HepG2 (cell line): ENCODE results near the gene CHCHD1. TPM values are rescaled to one million over a fixed set of nuclear protein-coding genes. Genes with fewer than 3 reads are reported as not detected.

Experiments
- AGO1 ChIP-seq: fragments of 200-400 bp; formaldehyde crosslinking; IDR thresholded peaks from 2 replicates; pipeline ENCODE4 v1.6.1; 2017; ENCODE audit warnings: mild to moderate bottlenecking, low read depth, low read length, moderate library complexity; ENCODE audit not compliant: poor library complexity, severe bottlenecking
- BRCA1 ChIP-seq: sonication (generic); formaldehyde crosslinking; IDR thresholded peaks from 2 replicates; pipeline ENCODE4 v1.4.0; 2020; ENCODE audit warnings: missing genetic modification reagents
- BRD4 ChIP-seq: sonication (generic); formaldehyde crosslinking; IDR thresholded peaks from 2 replicates; pipeline ENCODE4 v1.4.0; 2020; ENCODE audit warnings: missing genetic modification reagents
- EEA1 ChIP-seq: sonication (generic); formaldehyde crosslinking; IDR thresholded peaks from 2 replicates; pipeline ENCODE4 v1.5.1; 2020; ENCODE audit warnings: mild to moderate bottlenecking, missing genetic modification reagents, borderline replicate concordance
- HOXA3 ChIP-seq: sonication (generic); formaldehyde crosslinking; IDR thresholded peaks from 2 replicates; pipeline ENCODE4 v1.5.0; 2020; ENCODE audit warnings: missing genetic modification reagents
- NFYB ChIP-seq: sonication (generic); formaldehyde crosslinking; IDR thresholded peaks from 2 replicates; pipeline ENCODE4 v1.4.0; 2020; ENCODE audit warnings: missing genetic modification reagents
- NR1H2 ChIP-seq: sonication (generic); formaldehyde crosslinking; IDR thresholded peaks from 2 replicates; pipeline ENCODE4 v1.8.1; 2022; ENCODE audit warnings: low read depth, missing genetic modification reagents, borderline replicate concordance
- SMYD3 ChIP-seq: sonication (generic); formaldehyde crosslinking; IDR thresholded peaks from 2 replicates; pipeline ENCODE4 v1.8.1; 2023; ENCODE audit warnings: mild to moderate bottlenecking, missing genetic modification reagents
- SP2 ChIP-seq: sonication (generic); formaldehyde crosslinking; IDR thresholded peaks from 2 replicates; pipeline ENCODE4 v1.5.1; 2020; ENCODE audit warnings: mild to moderate bottlenecking, missing genetic modification reagents
- SRSF4 ChIP-seq: fragments of 200-400 bp; formaldehyde crosslinking; IDR thresholded peaks from one replicate; pipeline ENCODE4 v1.6.1; 2018; ENCODE audit warnings: mild to moderate bottlenecking, low read depth, low read length, moderate library complexity; ENCODE audit not compliant: poor library complexity, severe bottlenecking
- XBP1 ChIP-seq: sonication (generic); formaldehyde crosslinking; IDR thresholded peaks from 2 replicates; pipeline ENCODE4 v1.5.0; 2020; ENCODE audit warnings: missing genetic modification reagents
- YEATS2 ChIP-seq: sonication (generic); formaldehyde crosslinking; IDR thresholded peaks from 2 replicates; pipeline ENCODE4 v1.4.0; 2020; ENCODE audit warnings: missing genetic modification reagents, borderline replicate concordance
- ZMYM3 ChIP-seq: sonication (generic); formaldehyde crosslinking; IDR thresholded peaks from 2 replicates; pipeline ENCODE4 v1.5.1; 2020; ENCODE audit warnings: mild to moderate bottlenecking, missing genetic modification reagents
- ZNF263 ChIP-seq: sonication (generic); formaldehyde crosslinking; IDR thresholded peaks from 2 replicates; pipeline ENCODE4 v1.4.0; 2020; ENCODE audit warnings: missing genetic modification reagents
- ZNF354B ChIP-seq: sonication (generic); formaldehyde crosslinking; IDR thresholded peaks from 2 replicates; pipeline ENCODE4 v1.8.0; 2022; ENCODE audit warnings: mild to moderate bottlenecking, missing genetic modification reagents
- ZNF562 ChIP-seq: sonication (generic); formaldehyde crosslinking; IDR thresholded peaks from 2 replicates; pipeline ENCODE4 v1.8.0; 2022; ENCODE audit warnings: missing genetic modification reagents, borderline replicate concordance
- ZNF567 ChIP-seq: sonication (generic); formaldehyde crosslinking; IDR thresholded peaks from 2 replicates; pipeline ENCODE4 v1.8.1; 2023; ENCODE audit warnings: mild to moderate bottlenecking, missing genetic modification reagents, borderline replicate concordance
- ZNF570 ChIP-seq: sonication (generic); formaldehyde crosslinking; IDR thresholded peaks from 2 replicates; pipeline ENCODE4 v1.4.0; 2020; ENCODE audit warnings: mild to moderate bottlenecking, missing genetic modification reagents, borderline replicate concordance
- ZSCAN29 ChIP-seq: sonication (generic); formaldehyde crosslinking; conservative IDR thresholded peaks from 2 replicates; pipeline ENCODE4 v1.4.0; 2020; ENCODE audit warnings: mild to moderate bottlenecking, missing genetic modification reagents
- polyA plus RNA-seq, 8 experiments: library from polyadenylated mRNA; depleted of rRNA in 3 of 8; stranded (reverse) in 7 of 8; unstranded in 1 of 8; fragments of >200 nt; fragmentation: Illumina TruSeq in 4 of 8; extraction: Trizol in 4 of 8; gene quantifications; 2 replicates each; pipeline versions ENCODE4 v1.2.1 to v1.2.3, GENCODE V29; 2011 to 2016; ENCODE audit warnings: low read depth in 4 of 8, missing spikeins in 1 of 8, mixed read lengths in 1 of 8; ENCODE audit not compliant: insufficient read depth in 1 of 8
- total RNA-seq, 5 experiments: library from RNA; depleted of rRNA; stranded (reverse); fragments of >200 nt; fragmentation: Illumina TruSeq; extraction: Trizol; gene quantifications; 2 replicates each; pipeline ENCODE4 v1.2.3, GENCODE V29; 2016; ENCODE audit warnings: low read depth in 1 of 5
- TF ChIP-seq, protein P1 (sequence below): sonication (generic); formaldehyde crosslinking; IDR thresholded peaks from 2 replicates; pipeline ENCODE4 v1.4.0; 2020; ENCODE audit warnings: mild to moderate bottlenecking, missing genetic modification reagents
- TF ChIP-seq, protein P2 (sequence below): sonication (generic); formaldehyde crosslinking; IDR thresholded peaks from 2 replicates; pipeline ENCODE4 v1.5.0; 2020; ENCODE audit warnings: mild to moderate bottlenecking, low read depth, missing genetic modification reagents, borderline replicate concordance
- TF ChIP-seq, protein P3 (sequence below): sonication (generic); formaldehyde crosslinking; IDR thresholded peaks from 2 replicates; pipeline ENCODE4 v1.4.0; 2020; ENCODE audit warnings: mild to moderate bottlenecking, missing genetic modification reagents
- TF ChIP-seq, protein P4 (sequence below): sonication (generic); formaldehyde crosslinking; IDR thresholded peaks from 2 replicates; pipeline ENCODE4 v1.4.0; 2020; ENCODE audit warnings: missing genetic modification reagents
- TF ChIP-seq, protein P5 (sequence below): sonication (generic); IDR thresholded peaks from 2 replicates; pipeline ENCODE4 v1.6.1; 2016; ENCODE audit warnings: low read depth, borderline replicate concordance

Gene CHCHD1
- total and polyA plus RNA-seq, 2 of the 13 experiments (the other 11 are each of a cell fraction or from before 2014, with no cell fraction given): 36.9 to 71.2 TPM

DNA sequence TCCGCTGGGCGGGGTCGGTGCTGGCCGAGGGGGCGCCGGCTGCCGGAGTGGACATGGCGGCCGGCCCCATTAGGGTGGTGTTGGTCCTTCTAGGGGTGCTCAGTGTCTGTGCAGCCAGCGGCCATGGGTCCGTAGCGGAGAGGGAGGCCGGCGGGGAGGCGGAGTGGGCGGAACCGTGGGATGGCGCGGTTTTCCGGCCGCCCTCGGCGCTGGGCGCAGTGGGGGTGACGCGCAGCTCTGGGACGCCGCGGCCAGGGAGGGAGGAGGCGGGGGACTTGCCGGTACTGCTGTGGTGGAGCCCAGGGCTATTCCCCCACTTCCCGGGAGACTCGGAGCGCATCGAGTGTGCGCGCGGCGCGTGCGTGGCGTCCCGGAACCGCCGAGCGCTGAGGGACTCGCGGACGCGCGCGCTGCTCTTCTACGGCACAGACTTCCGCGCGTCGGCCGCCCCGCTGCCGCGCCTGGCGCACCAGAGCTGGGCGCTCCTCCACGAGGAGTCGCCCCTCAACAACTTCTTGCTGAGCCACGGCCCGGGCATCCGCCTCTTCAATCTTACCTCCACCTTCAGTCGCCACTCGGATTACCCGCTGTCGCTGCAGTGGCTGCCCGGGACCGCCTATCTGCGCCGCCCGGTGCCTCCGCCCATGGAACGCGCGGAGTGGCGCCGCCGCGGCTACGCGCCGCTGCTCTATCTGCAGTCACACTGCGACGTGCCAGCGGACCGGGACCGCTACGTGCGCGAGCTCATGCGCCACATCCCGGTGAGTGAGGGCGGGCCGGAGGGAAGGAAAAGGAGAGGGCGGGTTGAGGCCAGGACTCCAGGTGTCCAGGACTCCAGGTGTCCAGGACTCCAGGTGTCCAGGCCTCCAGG is 9.3 kb upstream of the CHCHD1 start (continued):
- TF ChIP-seq SMYD3 (CRISPR knock-in tag): no peak
- TF ChIP-seq, protein P1, sequence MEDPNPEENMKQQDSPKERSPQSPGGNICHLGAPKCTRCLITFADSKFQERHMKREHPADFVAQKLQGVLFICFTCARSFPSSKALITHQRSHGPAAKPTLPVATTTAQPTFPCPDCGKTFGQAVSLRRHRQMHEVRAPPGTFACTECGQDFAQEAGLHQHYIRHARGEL (CRISPR knock-in tag): no peak
- TF ChIP-seq ZSCAN29: no peak
- no peak for TF ChIP-seq XBP1 (CRISPR knock-in tag)
- TF ChIP-seq, protein P2, sequence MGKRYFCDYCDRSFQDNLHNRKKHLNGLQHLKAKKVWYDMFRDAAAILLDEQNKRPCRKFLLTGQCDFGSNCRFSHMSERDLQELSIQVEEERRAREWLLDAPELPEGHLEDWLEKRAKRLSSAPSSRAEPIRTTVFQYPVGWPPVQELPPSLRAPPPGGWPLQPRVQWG (CRISPR knock-in tag): no peak
- TF ChIP-seq ZNF567 (CRISPR knock-in tag): peak; percentile 65; the same call in 1 of the 2 replicates
- TF ChIP-seq HOXA3 (CRISPR knock-in tag): peak; percentile 45; the same call in 1 of the 2 replicates
- no peak for TF ChIP-seq SRSF4
- TF ChIP-seq YEATS2 (CRISPR knock-in tag): no peak; the same call in 1 of the 2 replicates
- TF ChIP-seq SP2 (CRISPR knock-in tag): no peak
- no peak for TF ChIP-seq BRD4 (CRISPR knock-in tag)
- TF ChIP-seq ZNF354B (CRISPR knock-in tag): no peak
- peak; percentile 85 for TF ChIP-seq AGO1
- TF ChIP-seq ZNF570 (CRISPR knock-in tag): no peak
- TF ChIP-seq NR1H2 (CRISPR knock-in tag): 0 out of 2 replicates have a peak, but pooled peaks have one; percentile 14
- TF ChIP-seq, protein P3, sequence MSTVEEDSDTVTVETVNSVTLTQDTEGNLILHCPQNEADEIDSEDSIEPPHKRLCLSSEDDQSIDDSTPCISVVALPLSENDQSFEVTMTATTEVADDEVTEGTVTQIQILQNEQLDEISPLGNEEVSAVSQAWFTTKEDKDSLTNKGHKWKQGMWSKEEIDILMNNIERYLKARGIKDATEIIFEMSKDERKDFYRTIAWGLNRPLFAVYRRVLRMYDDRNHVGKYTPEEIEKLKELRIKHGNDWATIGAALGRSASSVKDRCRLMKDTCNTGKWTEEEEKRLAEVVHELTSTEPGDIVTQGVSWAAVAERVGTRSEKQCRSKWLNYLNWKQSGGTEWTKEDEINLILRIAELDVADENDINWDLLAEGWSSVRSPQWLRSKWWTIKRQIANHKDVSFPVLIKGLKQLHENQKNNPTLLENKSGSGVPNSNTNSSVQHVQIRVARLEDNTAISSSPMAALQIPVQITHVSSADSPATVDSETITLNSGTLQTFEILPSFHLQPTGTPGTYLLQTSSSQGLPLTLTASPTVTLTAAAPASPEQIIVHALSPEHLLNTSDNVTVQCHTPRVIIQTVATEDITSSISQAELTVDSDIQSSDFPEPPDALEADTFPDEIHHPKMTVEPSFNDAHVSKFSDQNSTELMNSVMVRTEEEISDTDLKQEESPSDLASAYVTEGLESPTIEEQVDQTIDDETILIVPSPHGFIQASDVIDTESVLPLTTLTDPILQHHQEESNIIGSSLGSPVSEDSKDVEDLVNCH (CRISPR knock-in tag): no peak
- TF ChIP-seq NFYB: no peak
- TF ChIP-seq ZMYM3 (CRISPR knock-in tag): no peak
- TF ChIP-seq, protein P4, sequence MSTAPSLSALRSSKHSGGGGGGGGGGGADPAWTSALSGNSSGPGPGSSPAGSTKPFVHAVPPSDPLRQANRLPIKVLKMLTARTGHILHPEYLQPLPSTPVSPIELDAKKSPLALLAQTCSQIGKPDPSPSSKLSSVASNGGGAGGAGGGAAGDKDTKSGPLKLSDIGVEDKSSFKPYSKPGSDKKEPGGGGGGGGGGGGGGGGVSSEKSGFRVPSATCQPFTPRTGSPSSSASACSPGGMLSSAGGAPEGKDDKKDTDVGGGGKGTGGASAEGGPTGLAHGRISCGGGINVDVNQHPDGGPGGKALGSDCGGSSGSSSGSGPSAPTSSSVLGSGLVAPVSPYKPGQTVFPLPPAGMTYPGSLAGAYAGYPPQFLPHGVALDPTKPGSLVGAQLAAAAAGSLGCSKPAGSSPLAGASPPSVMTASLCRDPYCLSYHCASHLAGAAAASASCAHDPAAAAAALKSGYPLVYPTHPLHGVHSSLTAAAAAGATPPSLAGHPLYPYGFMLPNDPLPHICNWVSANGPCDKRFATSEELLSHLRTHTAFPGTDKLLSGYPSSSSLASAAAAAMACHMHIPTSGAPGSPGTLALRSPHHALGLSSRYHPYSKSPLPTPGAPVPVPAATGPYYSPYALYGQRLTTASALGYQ: peak; percentile 46; the same call in 1 of the 2 replicates
- no peak for TF ChIP-seq EEA1 (CRISPR knock-in tag)
- TF ChIP-seq, protein P5, sequence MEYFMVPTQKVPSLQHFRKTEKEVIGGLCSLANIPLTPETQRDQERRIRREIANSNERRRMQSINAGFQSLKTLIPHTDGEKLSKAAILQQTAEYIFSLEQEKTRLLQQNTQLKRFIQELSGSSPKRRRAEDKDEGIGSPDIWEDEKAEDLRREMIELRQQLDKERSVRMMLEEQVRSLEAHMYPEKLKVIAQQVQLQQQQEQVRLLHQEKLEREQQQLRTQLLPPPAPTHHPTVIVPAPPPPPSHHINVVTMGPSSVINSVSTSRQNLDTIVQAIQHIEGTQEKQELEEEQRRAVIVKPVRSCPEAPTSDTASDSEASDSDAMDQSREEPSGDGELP: no peak; the same call in 1 of the 2 replicates
- peak; percentile 24; the same call in 1 of the 2 replicates for TF ChIP-seq ZNF263 (CRISPR knock-in tag)
- TF ChIP-seq ZNF562 (CRISPR knock-in tag): no peak
- no peak for TF ChIP-seq BRCA1
